Activated CD4-positive, alpha-beta T cell treated with anti-CD3 and anti-CD28 coated beads, Interleukin-10, Interleukin-2, amounts not matched to agents 100 ng/mL and 50 ng/mL, durations not matched to agents 16 hours and 8 hours (primary cell): ENCODE measurements around the gene EMC10.
"Not testable (repeated sequence)": the region's sequence is repeated elsewhere in the genome, so short reads cannot be mapped to it uniquely, and the experiment has no call there.

ENCODE experiments used
- DNase-seq: peaks from one replicate; pipeline ENCODE4 v3.0.0-alpha.2; 2020

The EMC10 gene

DNA sequence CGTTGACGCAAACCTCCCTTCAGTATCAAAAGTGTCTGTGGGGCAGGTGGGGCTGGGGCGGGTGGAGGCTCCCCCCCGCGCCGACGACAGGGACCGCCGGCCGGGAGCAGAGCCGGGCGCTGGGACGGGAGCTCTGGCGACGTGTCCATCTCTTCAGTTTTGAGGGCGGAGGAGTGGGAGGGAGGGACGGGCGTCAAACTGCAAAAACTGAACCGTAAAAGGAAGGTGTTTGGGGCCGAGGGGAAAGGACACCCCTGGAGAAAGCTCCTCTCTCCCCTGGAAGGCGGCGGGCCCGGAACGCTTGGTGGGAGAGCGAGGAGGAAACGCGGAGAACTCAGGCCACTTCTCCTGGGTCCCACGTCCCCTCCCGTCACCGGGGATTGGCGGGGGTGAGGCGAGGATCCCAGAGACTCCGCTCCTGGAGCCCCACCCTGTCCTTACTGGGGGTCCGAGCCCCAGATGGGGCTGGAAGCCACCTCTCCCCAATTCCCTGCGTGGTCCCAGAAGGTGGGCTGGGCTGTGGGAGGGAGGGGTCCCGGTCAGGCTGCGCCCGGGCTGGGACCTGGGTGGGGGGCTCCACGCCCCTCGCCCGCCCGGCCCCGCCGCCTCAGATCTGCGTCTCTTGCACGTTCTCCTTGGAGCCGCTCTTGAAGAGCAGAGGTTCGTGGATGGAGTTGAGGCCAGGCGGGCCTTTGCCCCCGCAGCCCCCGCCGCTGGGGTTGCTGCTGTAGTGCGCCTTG is 40.8 kb downstream of the EMC10 start:
- no peak for DNase-seq

DNA sequence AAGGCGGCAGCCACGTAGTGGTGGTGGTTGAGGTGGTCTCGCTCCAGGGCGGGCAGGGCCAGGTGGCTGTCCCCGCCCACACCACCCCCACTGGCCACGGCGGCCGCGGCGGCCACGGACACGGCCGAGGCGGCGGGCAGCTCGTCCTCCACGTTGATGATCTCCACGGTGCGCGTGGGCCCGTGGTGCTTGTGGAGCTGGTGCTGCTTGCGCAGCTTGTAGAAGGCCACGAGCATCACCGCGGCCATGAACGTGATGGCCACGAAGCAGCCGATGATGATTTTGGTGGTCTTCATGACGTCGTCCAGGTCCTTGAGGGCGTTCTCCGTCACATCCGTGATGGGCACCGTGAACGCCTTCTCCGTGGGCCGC is 41.4 kb downstream of the EMC10 start:
- no peak for DNase-seq

DNA sequence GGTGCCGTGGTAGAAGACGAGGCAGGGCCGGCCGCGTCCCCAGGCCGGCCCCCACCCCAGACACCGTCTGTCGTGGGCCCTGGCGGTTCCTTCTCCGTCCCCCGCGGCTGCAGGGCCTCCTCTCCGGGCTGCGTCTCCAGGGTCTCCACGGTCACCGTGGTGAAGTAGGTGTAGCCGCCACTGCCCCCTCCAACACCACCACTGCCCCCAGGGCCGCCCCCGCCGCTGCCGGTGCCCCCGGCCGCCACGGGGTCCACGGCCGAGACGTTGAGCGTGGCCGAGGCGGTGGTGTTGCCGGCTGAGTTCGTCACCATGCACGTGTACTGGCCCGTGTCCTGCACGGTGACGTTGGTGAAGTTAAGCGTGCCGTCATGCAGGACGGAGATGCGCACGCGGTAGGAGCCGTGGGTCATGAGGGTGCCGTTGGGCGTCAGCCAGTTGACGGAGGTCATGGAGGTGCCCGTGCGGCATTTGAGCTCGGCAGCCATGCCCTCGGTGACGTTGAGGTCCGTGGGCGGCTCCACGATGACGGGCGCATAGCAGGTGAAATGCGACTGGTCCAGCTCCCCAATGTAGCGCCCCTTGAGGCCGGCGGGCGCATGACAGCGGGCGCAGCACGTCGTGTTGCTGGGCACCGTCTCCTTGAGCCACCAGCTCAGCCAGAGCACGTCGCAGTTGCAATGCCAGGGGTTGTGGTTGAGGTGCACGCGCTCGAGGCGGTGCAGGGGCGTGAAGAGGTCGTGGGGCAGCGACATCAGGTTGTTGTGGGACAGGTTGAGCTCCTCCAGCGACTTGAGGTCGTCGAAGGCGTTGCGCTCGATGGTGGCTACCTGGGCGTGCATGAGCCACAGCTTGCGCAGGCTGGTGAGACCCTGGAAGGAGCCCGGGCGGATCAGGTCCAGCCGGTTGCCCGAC is 42.0 kb downstream of the EMC10 start:
- no peak for DNase-seq

DNA sequence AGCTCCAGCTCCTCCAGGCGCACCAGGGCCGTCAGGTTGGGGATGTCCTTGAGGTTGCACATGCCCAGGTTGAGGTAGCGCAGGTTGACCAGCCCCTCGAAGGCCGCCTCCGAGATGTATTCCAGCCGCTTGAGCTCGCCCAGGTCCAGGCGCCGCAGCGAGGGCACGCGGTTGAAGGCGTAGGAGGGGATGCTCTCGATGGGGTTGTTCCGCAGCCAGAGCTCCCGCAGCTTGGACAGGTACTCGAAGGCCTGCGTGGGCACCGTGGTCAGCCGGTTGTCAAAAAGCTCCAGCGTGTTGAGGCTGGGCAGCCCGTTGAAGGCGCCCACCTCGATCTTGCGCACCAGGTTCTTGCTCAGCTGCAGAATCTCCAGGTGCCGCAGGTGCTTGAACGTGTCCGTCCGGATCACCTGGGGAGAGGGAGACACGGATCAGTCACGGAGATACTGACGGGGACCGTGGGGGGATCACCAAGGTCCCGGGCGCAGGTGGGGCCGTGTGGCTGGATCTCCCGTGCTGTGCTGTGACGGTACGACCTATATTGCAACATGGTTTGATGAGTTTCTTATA is 42.8 kb downstream of the EMC10 start:
- DNase-seq, result no peak

DNA sequence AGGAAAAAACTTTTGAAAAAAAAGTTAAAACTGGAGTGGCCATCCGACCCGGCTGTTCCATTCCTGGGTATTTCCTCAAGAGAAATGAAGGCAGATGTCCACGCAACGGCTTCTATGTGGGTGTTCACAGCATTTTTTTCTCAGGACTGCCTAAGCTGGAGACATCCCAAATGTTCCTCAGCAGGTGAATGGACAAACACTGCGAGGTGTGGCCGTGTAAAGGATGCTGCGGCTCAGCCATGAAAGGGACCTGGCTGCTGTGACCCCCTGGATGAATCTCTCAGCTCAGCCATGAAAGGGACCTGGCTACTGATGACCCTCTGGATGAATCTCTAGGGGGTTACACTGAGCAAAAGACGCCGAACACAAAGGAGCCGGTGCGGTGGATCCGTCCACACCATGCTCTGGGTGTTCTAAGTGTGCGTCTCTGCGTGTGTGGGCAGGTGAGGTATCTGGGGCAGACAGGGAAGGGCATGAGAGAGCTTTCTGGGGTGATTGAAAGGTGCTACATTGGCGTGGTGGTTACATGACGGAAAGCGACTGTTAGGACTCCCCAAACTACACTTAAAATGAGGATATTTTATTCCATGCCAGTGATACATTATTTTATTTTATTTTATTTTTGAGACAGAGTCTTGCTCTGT is 44.6 kb downstream of the EMC10 start:
- DNase-seq, result no peak

DNA sequence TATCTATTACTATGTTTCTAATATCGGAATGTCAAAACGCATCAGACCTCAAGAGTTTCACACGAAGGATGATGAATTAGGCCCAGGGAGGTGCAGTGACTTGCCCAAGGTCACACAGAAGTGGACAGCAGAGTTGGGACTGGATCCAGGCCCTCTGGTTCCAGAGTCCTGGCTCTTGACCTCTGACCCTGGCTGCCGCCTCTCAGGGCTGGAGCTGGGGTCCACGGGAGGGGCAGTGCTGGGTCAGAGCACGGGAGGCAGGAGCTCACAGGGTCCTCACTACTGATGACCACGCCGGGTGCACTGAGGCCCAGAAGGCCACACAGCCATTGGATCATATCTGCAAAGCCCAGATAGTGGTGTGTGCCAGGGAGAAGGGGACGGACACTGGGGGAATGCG is 46.6 kb downstream of the EMC10 start:
- DNase-seq, result no peak

DNA sequence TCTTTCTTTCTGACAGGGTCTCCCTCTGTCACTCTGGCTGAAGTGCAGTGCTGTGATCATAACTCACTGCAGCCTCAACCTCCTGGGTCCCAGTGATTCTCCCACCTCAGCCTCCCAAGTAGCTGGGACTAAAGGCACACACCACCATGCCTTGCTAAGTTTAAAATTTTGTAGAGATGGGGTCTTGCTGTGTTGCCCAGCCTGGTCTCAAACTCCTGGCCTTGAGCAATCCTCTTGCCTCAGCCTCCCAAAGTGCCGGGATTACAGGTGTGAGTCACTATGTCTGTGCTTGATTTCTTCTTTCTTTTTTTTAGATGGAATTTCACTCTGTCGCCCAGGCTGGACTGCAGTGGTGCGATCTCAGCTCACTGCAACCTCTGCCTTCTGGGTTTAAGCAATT is 51.7 kb downstream of the EMC10 start:
- DNase-seq, result not testable (repeated sequence)

DNA sequence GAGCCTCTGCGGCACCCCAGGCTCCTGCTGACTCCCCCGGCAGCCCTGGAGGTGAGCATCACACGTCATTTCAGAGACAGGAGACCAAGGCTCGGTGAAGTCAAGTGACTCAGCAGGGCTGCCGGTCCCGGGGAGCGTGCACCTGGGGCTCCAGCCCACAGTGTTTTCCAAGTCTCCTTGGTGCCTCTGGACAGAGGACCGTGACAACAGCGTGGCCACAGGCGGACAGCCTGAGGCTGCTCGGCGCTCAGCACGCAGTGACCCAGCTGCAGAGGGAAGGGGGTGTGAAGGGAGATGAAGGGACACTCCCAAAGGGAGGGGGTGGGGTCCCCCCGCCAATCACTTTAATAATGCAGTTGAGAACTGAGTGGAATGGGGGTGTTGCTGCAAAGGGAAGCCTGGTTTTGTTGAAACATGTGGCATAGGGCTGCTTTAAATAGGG is 54.9 kb downstream of the EMC10 start:
- DNase-seq, result no peak

DNA sequence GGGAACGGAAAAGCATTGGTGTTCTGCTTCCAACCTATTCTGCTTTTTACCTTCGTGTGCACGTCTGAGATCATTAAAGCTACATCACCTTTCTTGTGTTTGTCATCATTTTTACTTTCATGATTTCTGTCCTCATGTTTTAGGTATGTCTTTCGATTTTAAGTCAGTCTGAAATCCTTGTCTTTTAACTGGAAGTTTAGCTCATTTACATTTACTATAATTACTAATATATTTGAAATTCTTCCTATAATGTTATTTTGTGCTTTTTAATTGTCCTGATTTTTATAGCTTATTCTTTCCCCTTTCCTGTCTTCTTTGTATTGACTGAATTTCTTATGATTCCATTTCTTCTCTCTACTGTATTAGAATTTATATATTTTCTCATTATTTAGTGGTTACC is 56.6 kb downstream of the EMC10 start:
- no peak for DNase-seq

DNA sequence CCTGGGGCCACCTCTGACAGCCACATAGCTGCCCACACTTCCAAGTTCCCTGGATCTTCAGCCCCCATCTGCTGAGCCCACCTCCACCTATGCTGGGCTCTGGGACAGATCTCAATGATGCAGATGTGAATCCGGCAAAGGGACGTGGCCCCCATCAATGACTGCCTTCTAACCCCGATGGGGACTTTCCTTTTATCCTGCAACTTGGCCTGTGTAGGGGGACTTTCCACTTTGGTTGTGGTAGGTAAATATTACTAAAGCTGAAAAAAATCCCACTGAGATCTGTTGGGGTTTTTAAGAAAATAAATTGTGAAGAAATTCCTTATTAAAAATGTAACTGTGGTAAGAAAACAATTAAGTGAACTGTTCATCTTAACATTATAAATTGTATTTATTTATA is 58.2 kb downstream of the EMC10 start:
- no peak for DNase-seq

DNA sequence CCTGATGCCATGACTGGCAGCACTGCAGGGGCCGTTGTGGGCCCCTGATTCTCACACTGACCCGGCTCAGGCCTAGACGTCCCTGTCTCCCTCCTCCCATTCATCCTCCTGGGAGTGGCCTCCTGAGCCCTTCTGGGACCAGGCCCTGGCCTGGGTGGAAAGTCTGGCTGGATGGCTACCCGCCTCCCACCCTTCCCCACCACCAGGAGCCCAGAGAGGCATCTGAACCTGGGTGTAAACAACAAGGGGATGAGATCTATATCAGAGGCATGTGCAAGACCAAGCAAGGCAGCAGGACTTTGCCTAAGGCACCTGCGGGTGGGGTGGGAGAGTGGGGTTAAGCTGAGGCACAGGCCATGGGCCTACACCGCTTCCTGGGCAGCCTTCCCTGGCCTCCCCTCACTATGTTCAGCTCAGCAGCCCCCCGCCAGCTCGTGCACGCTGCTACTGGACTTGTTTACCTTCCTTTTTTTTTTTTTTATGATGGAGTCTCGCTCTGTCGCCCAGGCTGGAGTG is 59.4 kb downstream of the EMC10 start:
- DNase-seq, result no peak

DNA sequence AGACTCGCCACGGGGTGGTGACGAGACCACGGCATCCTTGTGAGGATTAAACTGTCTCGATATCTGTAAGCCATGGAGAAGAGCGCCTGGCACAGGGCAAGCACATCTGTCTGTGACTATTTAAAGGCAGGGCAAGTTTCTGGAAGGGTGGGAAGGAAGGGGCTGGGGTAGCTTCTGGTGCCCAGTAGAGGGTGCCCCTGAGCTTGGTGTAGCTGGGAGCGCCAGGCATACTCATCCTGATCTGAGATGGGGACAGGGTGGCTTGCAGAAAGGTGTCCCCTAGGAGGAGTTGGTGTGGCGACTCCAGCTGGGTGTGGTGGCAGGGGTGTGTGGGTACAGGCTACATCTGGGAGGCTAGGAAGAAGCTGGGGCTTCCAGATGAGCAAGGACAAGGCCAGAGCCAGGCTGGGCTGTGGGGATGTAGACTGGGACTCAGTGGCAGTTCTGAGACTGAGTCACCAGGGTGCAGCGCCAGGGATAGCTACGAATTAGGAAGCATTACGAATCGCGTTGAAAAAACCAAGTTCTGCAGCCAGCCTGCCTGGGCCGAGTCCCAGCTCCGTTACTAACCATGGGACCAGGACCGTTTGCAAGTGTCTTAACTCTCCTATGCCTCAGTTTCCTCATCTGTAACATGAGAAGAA is 60.5 kb downstream of the EMC10 start:
- no peak for DNase-seq

DNA sequence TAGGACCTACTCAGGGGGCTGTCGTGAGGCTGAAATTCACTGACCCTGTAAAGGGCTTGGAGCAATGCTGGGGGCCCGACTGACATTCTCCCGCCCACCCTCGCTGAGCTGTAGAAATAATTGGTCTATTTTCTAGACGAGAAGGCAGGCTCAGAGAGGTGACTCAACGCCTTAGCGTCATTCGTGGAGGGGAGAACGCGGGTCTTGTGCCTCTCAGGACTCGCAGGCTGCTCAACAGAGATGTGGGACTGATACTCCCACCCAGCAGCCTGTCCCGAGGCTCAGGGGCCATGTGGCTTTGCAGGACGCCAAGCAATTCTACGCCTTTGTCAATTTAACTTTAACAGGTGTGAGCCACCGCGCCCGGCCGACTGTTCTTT is 61.0 kb downstream of the EMC10 start:
- no peak for DNase-seq

DNA sequence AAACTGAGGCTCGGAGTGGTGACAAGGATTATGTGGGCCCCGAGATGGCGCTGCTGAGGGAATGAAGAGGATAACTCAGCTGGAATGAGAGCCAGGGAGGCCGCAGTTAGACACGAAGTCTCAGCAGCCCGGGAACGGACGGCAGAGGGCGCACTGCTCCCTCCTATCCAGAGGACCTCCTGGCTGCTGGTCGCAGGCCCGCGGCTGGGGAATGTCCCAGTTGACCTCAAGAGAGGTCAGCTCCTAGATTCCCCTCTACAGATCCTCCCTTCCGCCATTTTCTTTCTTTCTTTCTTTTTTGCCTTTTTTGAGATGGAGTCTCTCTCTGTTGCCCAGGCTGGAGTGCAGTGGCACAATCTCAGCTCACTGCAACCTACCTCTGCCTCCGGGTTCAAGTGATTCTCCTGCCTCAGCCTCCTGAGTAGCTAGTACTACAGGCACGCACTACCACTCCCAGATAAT is 61.5 kb downstream of the EMC10 start:
- DNase-seq, result peak; percentile 73
